T-helper 17 cell (primary cell): ENCODE results near the gene GPR141. TPM values are rescaled to one million over a fixed set of nuclear protein-coding genes. Genes with fewer than 3 reads are reported as not detected.

ENCODE experiments used
- ATAC-seq: fragments of 150-1000 bp; cut with Tn5 transposase; 2 replicates; pipeline ENCODE4 v1.10.0; 2021; ENCODE audit warnings: mild to moderate bottlenecking, moderate library complexity
- DNase-seq, 3 donors: peaks; one replicate each; pipeline versions ENCODE4 v3.0.0 to v3.0.0-alpha.2; 2020 to 2021
- H3K9me3 ChIP-seq: one replicate; pipeline ENCODE4 v1.7.0; 2013; ENCODE audit warnings: low read length, mild to moderate bottlenecking; ENCODE audit not compliant: control insufficient read depth, poor library complexity, severe bottlenecking
- H3K27ac Mint-ChIP-seq: one replicate; pipeline ENCODE4 v1.8.0; 2022; ENCODE audit warnings: mild to moderate bottlenecking, moderate library complexity, mixed read lengths
- H3K27me3 Mint-ChIP-seq: one replicate; pipeline ENCODE4 v1.8.0; 2022; ENCODE audit warnings: mixed read lengths
- H3K36me3 Mint-ChIP-seq: one replicate; pipeline ENCODE4 v1.8.0; 2022; ENCODE audit warnings: low read depth, mixed read lengths
- H3K4me1 Mint-ChIP-seq: one replicate; pipeline ENCODE4 v1.8.0; 2022; ENCODE audit warnings: mild to moderate bottlenecking, mixed read lengths
- H3K4me3 Mint-ChIP-seq: one replicate; pipeline ENCODE4 v1.8.0; 2022; ENCODE audit warnings: mild to moderate bottlenecking, moderate library complexity, mixed read lengths
- total RNA-seq, 4 donors: library from RNA in 2 of 4; stranded (reverse) in 2 of 4; gene quantifications; one replicate each; pipeline ENCODE4 v1.2.3 and lab custom pipeline; 2022 to 2026

The GPR141 gene
- total RNA-seq, 2 donors from 2014 or later = 0.52 TPM; not detected in 1

DNA sequence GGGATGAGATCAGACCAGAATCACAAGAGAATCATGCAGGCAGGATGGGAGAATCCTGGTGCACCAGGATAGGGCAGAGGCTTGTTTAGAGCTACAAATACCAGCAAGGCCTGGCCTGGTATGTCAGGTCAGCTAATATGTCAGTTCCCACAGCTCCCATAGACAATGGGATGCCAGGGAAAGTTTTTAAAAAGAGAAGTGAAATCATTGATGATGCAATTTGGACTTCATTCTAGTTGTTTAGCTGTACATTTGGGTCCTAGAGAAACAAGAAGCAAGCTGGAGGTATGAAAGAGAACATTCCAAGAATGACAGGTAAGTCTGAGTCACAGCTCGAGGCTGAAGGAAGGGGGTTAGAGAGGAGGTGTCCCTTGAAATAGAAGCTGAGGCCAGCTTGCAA is 45.2 kb downstream of the GPR141 start:
- H3K27me3 Mint-ChIP-seq = peaks cover 28% of the 10 kb centered on the region
- H3K9me3 ChIP-seq = no peaks in the 10 kb centered on the region
- H3K4me3 Mint-ChIP-seq = no peak overlapping the region
- H3K36me3 Mint-ChIP-seq = no peaks in the 10 kb centered on the region
- no peak for ATAC-seq
- no peak overlapping the region for H3K27ac Mint-ChIP-seq
- DNase-seq = no peak
- peaks cover 5% of the 10 kb centered on the region for H3K4me1 Mint-ChIP-seq

DNA sequence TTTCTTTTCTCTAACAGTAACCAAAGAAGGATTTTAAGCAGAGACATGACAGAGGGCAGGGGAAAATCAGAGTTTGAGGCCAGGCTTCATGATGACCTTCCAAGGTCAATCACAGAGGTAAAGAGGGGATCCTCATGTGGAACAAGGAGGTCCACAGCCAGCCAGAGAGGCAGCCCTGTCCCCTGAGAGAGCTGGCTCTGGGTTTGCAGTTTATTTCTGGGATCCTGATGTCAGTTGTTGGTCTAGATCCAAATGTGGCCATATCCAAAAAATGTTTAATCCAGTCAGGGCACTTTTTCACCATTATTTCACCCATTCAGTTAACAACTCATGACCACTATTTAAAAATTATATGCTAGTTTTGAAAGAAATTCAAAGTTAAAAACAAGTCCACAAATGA is 45.6 kb downstream of the GPR141 start:
- ATAC-seq (no peak), DNase-seq (no peak)
- H3K4me1 Mint-ChIP-seq = peaks cover 5% of the 10 kb centered on the region
- no peaks in the 10 kb centered on the region for H3K36me3 Mint-ChIP-seq
- H3K27ac Mint-ChIP-seq = no peak overlapping the region
- no peaks in the 10 kb centered on the region for H3K9me3 ChIP-seq
- H3K4me3 Mint-ChIP-seq = no peak overlapping the region
- H3K27me3 Mint-ChIP-seq = peaks cover 28% of the 10 kb centered on the region

DNA sequence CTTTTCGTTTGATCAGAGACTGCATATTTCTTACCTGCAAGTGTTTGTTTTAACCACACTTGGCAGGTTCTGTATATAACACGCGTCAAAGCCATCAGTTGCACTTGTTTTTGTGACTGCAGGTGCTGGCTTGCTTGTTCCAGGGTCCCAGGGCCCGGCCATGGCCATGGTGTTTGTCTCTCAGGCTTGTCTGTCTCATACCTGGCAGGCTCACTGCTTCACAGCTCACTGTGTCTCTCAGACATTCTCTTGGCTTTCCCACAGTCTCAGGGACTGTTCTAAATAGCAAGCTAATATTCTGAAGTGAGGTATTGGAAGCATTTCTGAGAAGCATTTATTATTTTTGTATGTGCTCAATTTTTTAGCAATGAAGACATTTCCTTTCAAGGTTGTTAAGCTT is 46.9 kb downstream of the GPR141 start:
- no peaks in the 10 kb centered on the region for H3K36me3 Mint-ChIP-seq
- H3K4me1 Mint-ChIP-seq = peaks cover 5% of the 10 kb centered on the region
- no peak overlapping the region for H3K27ac Mint-ChIP-seq
- H3K27me3 Mint-ChIP-seq = peaks cover 28% of the 10 kb centered on the region
- DNase-seq (no peak), ATAC-seq (no peak)
- H3K9me3 ChIP-seq = no peaks in the 10 kb centered on the region
- no peak overlapping the region for H3K4me3 Mint-ChIP-seq

GRCh38 chr7:37732253-37732652 is 48.7 kb downstream of the GPR141 start:
- Mint-ChIP-seq H3K27me3 (peaks cover 23% of the 10 kb centered on the region), H3K4me1 (peaks cover 2% of the 10 kb centered on the region), H3K36me3 (no peaks in the 10 kb centered on the region), H3K4me3 (no peak overlapping the region), H3K27ac (no peak overlapping the region)
- H3K9me3 ChIP-seq = no peaks in the 10 kb centered on the region
- DNase-seq (no peak), ATAC-seq (peak; percentile 40)

GRCh38 chr7:37732888-37733287 is 49.3 kb downstream of the GPR141 start:
- Mint-ChIP-seq H3K4me3 (no peak overlapping the region), H3K36me3 (no peaks in the 10 kb centered on the region), H3K27ac (no peak overlapping the region), H3K4me1 (peaks cover 2% of the 10 kb centered on the region), H3K27me3 (peaks cover 21% of the 10 kb centered on the region)
- no peak for ATAC-seq
- no peaks in the 10 kb centered on the region for H3K9me3 ChIP-seq
- DNase-seq = no peak

DNA sequence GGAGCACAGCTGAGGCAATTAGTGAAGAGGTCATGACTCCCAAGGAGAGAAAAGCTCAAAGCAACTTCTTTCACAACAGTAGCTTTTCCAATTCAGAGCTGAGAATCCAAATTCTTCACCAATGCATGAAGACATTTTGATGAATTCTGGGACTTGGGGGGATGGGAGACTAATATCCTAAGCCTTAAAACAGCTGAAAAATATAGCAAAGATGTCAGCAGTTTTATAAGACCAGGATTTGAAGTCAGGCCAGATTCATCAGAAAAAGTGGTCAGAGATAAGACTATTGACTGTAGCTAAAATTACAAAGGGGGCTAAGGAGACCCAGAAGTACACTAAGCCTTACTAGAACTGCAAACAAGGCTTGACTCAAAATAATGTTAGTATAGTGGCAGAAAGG is 51.6 kb downstream of the GPR141 start:
- Mint-ChIP-seq H3K27me3 (peaks cover 2% of the 10 kb centered on the region), H3K36me3 (no peaks in the 10 kb centered on the region), H3K4me3 (no peak overlapping the region), H3K27ac (no peak overlapping the region), H3K4me1 (no peaks in the 10 kb centered on the region)
- DNase-seq (no peak), ATAC-seq (no peak)
- H3K9me3 ChIP-seq = no peaks in the 10 kb centered on the region

DNA sequence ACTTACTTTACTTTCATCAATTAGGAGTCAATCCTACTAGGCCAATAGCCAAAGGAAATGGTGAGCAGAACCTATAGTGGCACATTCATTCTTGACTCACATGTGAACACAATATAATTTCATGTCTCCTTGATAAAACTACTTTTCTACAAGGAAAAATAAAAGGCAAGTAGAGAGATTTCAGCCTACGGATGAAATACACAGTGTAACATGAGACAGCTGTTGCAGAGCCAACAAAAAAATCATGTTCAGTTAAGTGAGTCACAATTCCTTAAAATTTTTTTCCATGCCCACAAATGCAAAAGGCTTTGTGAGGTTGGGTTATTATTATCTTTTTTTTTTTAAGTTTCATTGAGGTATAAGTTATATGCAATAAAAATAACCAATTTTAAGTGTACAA is 54.8 kb downstream of the GPR141 start:
- Mint-ChIP-seq H3K27me3 (no peaks in the 10 kb centered on the region), H3K4me1 (no peaks in the 10 kb centered on the region), H3K36me3 (no peaks in the 10 kb centered on the region), H3K4me3 (no peak overlapping the region), H3K27ac (no peak overlapping the region)
- no peak for DNase-seq
- no peaks in the 10 kb centered on the region for H3K9me3 ChIP-seq
- ATAC-seq = no peak

- ATAC-seq (no peak), DNase-seq (no peak)
- Mint-ChIP-seq H3K4me3 (no peak overlapping the region), H3K4me1 (no peaks in the 10 kb centered on the region), H3K27ac (no peak overlapping the region), H3K27me3 (peaks cover 7% of the 10 kb centered on the region), H3K36me3 (no peaks in the 10 kb centered on the region)
- no peaks in the 10 kb centered on the region for H3K9me3 ChIP-seq
Observed at GRCh38 chr7:37740398-37740797, 56.8 kb downstream of the GPR141 start.

DNA sequence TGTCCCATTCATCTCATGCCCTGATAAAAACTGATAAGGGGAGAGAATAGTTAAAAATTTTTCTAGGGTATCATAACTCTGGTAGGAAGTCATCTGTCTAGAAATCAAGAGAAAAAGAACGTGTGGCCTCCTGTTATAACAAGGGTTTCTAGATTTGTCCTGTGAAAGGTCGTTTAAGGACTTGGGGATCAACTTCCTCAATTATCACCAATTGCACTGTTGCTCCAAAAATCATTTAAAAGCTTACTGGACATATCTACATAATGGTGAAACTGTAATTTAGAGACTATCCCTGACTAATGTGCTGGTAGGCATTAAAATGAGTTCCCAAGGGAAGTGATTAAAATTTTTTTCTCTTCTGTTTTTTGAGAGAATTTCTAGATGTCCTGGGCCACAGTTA is 58.2 kb downstream of the GPR141 start:
- Mint-ChIP-seq H3K4me3 (no peak overlapping the region), H3K36me3 (no peaks in the 10 kb centered on the region), H3K27me3 (peaks cover 13% of the 10 kb centered on the region), H3K27ac (no peak overlapping the region), H3K4me1 (no peaks in the 10 kb centered on the region)
- no peak for ATAC-seq
- no peak for DNase-seq
- no peaks in the 10 kb centered on the region for H3K9me3 ChIP-seq

GRCh38 chr7:37751096-37751495 is 67.5 kb downstream of the GPR141 start:
- Mint-ChIP-seq H3K27me3 (peaks cover 7% of the 10 kb centered on the region), H3K4me3 (no peak overlapping the region), H3K4me1 (peaks cover 2% of the 10 kb centered on the region), H3K27ac (no peak overlapping the region), H3K36me3 (no peaks in the 10 kb centered on the region)
- DNase-seq (no peak), ATAC-seq (no peak)
- H3K9me3 ChIP-seq = no peaks in the 10 kb centered on the region

- Mint-ChIP-seq H3K4me1 (no peaks in the 10 kb centered on the region), H3K27me3 (no peaks in the 10 kb centered on the region), H3K36me3 (no peaks in the 10 kb centered on the region), H3K27ac (no peak overlapping the region), H3K4me3 (no peak overlapping the region)
- H3K9me3 ChIP-seq = no peaks in the 10 kb centered on the region
- ATAC-seq (no peak), DNase-seq (no peak)
Observed at GRCh38 chr7:37753398-37754050, 70.0 kb downstream of the GPR141 start.

DNA sequence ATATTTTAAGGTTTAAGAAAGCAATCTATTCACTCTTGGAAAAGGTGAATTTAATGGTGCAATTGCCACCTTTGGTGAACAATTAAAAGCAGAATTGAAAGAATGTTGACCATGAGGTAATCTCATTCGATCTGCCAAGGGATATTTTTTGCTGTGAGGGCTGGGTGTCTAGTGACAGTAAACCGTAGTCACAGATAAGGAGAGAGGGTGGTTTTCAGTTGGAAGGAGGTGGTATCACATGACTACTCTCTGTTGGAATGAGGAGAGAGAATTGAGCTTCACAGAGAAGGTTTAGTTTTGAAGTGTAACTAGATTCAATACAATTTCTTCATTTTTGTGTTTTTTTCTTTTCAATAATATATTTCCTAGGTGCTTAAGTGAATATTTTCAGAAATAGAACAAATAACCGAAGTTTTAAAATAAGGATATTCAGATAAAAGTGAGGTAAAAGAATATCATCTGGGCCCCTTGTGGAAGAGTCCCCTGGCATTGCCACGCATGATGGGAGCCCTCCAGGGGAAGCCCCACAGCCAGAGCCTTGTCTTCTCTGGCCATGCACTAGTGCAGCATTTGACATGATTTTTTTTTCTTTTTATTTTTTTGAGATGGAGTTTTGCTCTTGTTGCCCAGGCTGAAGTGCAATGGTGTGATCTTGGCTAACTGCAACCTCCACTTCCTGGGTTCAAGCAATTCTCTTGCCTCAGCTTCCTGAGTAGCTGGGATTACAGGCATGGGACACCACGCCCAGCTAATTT is 73.4 kb downstream of the GPR141 start:
- Mint-ChIP-seq H3K27ac (no peak overlapping the region), H3K27me3 (peaks cover 13% of the 10 kb centered on the region), H3K36me3 (no peaks in the 10 kb centered on the region), H3K4me1 (no peaks in the 10 kb centered on the region), H3K4me3 (no peak overlapping the region)
- ATAC-seq (no peak), DNase-seq (no peak)
- no peaks in the 10 kb centered on the region for H3K9me3 ChIP-seq

GRCh38 chr7:37757563-37757962 is 74.0 kb downstream of the GPR141 start:
- Mint-ChIP-seq H3K27me3 (peaks cover 13% of the 10 kb centered on the region), H3K4me1 (no peaks in the 10 kb centered on the region), H3K4me3 (no peak overlapping the region), H3K27ac (no peak overlapping the region), H3K36me3 (no peaks in the 10 kb centered on the region)
- DNase-seq = no peak
- no peaks in the 10 kb centered on the region for H3K9me3 ChIP-seq
- ATAC-seq = no peak

GRCh38 chr7:37758501-37759045 is 75.0 kb downstream of the GPR141 start:
- H3K4me3 Mint-ChIP-seq = no peak overlapping the region
- no peaks in the 10 kb centered on the region for H3K36me3 Mint-ChIP-seq
- ATAC-seq (no peak), DNase-seq (no peak)
- no peaks in the 10 kb centered on the region for H3K9me3 ChIP-seq
- peaks cover 13% of the 10 kb centered on the region for H3K27me3 Mint-ChIP-seq
- no peaks in the 10 kb centered on the region for H3K4me1 Mint-ChIP-seq
- no peak overlapping the region for H3K27ac Mint-ChIP-seq
